Astrocyte of the spinal cord (primary cell): Measurements from ENCODE around the gene MED13.

Experiments
- DNase-seq: peaks from one replicate; pipeline ENCODE4 v3.0.0; 2011; ENCODE audit warnings: low read depth, low spot score
- H3K4me3 ChIP-seq: 2 replicates; pipeline ENCODE4 v1.5.1; 2011; ENCODE audit warnings: low read depth, mild to moderate bottlenecking, low read length, moderate library complexity
- CTCF ChIP-seq: IDR thresholded peaks from 2 replicates; pipeline ENCODE4 v1.5.1; 2012; ENCODE audit warnings: low read depth, mild to moderate bottlenecking, low read length, inconsistent platforms
- in situ Hi-C: cut with HindIII; loops from 2 replicates; pipeline ENCODE4 v1.10.0; 2017; ENCODE audit warnings: low sequenced_read_pairs

The MED13 gene

GRCh38 chr17:62064791-62065563, at the start of gene MED13:
MED13 (minus strand) TSS chr17:62065278; CDS start chr17:62065205, 73 bp downstream.
- DNase-seq: peak; percentile 40
- TF ChIP-seq CTCF: no peak
- peak within 1 kb of the TSS; percentile 99 for H3K4me3 ChIP-seq
- in situ Hi-C loops: no loop called here

GRCh38 chr17:62112229-62112628, 47.2 kb upstream of the MED13 start:
- no peak for TF ChIP-seq CTCF
- no peak for DNase-seq
- in situ Hi-C loops: no loop called here
- H3K4me3 ChIP-seq: no peak overlapping the region

GRCh38 chr17:62111562-62112171, 46.6 kb upstream of the MED13 start:
- in situ Hi-C loops: no loop called here
- no peak for TF ChIP-seq CTCF
- H3K4me3 ChIP-seq: no peak overlapping the region
- DNase-seq: no peak

- DNase-seq: no peak
- H3K4me3 ChIP-seq: no peak overlapping the region
- in situ Hi-C loops: no loop called here
- TF ChIP-seq CTCF: no peak
Measured at GRCh38 chr17:62110923-62111484, 45.9 kb upstream of the MED13 start.

GRCh38 chr17:62109924-62110323, 44.8 kb upstream of the MED13 start:
- DNase-seq: no peak
- in situ Hi-C loops: no loop called here
- TF ChIP-seq CTCF: no peak

GRCh38 chr17:62109378-62109902, 44.4 kb upstream of the MED13 start:
- in situ Hi-C loops: no loop called here
- peak; percentile 81 for DNase-seq
- TF ChIP-seq CTCF: peak; percentile 82
- no peak overlapping the region for H3K4me3 ChIP-seq

More at GRCh38 chr17:62109924-62110323, 44.8 kb upstream of the MED13 start:
- H3K4me3 ChIP-seq: no peak overlapping the region
